ENCODE measurements around the gene TPP2.

GRCh38 chr13:102643656-102644055 lies 46.9 kb downstream of the TPP2 start:
- no peak for TF ChIP-seq CTCF (IDR thresholded peaks at IDR 0.05)
- no peak for TF ChIP-seq POLR2AphosphoS5 (IDR thresholded peaks at IDR 0.05; ENCODE audit: low read depth, low read length)
- no peak for TF ChIP-seq TCF7L2 (IDR thresholded peaks at IDR 0.05; ENCODE audit: low read depth, low read length)
- no peak for TF ChIP-seq REST (IDR thresholded peaks at IDR 0.05; ENCODE audit: insufficient read depth in 1 of 2, low read depth in 2 of 2, low read length in 1 of 2)

All from Panc1 (cell line).